GM19351 (cell line): ENCODE results near the gene YLPM1.

ENCODE experiments used
- ATAC-seq: cut with Tn5 transposase; IDR thresholded peaks from one replicate; pipeline ENCODE4 v1.9.1; 2021; ENCODE audit warnings: mild to moderate bottlenecking, moderate library complexity; ENCODE audit not compliant: unreplicated experiment

Gene YLPM1

DNA sequence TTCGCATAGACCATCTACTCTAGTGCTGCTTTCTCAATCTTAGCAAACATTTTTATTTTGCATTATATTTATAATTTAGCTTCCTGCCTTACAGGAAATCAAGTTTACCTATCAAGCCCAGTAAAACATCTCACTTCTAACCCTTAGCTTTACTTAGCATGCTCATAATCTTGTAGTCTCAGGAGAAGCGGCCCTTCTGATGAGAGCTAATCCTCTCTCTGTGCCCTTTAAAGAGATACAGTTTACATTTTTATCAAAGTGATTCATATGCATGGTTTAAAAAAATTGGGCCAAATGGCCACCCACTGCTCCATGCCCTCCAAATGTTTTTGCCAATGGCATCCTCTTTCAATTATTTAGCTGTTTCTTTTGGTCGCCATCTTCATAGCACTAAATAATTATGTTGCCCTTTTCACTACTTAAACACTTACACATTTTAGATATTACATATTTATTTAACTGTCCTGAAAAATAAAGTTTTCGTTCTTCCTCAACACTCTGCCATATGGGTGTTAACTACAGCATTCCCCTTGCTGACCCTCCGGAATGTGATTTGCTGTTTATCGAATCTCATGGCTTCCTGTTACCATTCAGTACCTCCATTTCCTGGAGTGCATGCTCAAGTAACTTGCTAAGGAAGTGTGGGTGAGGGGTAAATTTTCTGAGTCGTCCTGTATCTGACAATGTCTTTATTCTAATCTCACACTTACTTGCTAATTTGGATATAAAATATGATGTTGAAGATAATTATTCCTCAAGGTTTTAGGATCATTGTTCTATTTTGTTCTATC, 29.3 kb downstream of the YLPM1 start:
- ATAC-seq, result no peak

DNA sequence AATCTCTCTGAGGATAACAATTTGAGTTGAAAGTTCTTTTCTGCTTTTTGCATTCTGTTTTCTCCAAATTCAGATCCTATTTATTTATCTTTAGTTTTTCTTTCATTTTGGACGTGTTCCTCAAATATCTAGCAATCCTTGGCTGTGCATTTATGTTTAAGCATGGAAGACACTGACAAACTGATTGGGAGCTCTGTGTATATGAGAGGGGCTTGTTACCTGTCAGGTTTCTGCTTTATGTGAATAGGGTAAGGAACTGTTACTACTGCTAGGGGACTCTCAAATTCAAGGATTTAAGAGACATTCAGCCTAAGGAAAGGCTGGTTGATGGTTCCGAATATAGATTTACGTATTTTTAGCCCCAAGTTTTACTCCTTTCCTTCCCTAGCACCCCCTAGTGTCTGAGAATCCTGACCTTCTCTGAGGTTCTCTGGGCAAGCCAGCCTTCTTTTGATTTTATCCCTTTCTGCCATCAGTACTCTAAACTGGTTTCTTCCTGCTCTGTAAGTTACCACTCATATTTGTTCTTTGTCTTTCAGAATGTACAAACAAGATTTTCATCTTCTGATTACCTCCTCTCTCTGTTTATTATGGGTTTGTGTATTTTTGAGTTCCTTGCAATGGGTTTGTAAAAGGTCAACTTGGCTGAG, 30.5 kb downstream of the YLPM1 start:
- ATAC-seq, result no peak

DNA sequence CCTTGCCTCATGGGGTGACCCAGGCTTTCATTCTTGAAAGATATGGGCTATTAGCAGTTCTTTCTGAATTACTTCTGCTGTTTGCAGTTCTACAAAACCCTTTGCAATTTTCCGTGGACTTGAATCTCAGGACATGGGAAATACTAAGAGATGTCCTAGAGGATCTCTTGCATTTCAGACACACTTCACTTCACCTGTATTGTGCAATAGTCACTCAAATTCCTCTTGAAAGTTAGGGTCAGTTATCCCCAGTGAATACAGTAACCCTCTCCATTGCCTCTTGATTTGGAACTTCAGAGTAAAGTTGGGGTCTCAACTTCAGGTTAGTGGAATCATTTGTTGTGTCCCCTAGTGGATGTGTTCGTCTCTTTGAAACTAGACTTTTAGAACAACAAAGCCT, 31.8 kb downstream of the YLPM1 start:
- no peak for ATAC-seq

- no peak for ATAC-seq
Measured at GRCh38 chr14:74799765-74800164, 36.6 kb downstream of the YLPM1 start.

DNA sequence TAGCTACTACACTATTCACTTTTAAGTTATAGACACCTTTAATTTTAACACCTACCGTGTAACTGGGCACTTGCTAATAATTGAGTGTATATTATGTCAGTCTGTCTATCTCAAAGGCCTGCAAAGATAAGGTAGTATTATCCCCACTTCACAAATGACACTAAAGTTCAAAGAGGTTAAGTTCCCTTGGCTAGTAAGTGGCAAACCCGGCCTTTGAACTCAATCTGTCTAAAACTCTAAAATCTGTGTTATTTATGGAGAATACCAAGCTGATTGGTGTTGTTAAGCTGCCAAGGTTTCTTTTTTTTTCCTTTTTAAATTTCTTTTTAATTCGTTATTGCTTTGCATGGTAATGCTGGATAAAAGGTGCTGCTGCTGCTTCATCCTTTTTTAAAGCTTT, 37.7 kb downstream of the YLPM1 start:
- ATAC-seq, result no peak

DNA sequence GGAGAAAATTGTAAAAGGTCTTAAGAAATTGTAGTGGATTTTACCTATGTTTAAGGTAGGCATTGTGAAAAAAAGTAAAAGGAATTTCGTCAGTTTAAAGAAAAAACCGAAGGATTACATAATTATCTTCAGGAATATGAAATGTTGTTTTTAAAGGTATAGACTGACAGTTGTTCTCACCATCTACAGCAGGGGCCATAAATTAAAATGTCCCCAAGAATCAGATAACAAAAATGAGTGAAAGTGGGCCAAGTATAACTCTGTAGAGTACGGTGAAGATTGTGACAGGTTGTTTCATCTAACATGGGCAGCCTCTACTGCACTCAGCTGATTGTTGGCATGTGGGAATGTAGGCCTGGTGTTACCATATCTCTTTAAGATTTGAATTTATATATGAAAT, 38.3 kb downstream of the YLPM1 start:
- ATAC-seq, result no peak

GRCh38 chr14:74804219-74804825, 41.2 kb downstream of the YLPM1 start:
- ATAC-seq, result no peak

GRCh38 chr14:74807853-74808545, 44.9 kb downstream of the YLPM1 start:
- ATAC-seq, result no peak

DNA sequence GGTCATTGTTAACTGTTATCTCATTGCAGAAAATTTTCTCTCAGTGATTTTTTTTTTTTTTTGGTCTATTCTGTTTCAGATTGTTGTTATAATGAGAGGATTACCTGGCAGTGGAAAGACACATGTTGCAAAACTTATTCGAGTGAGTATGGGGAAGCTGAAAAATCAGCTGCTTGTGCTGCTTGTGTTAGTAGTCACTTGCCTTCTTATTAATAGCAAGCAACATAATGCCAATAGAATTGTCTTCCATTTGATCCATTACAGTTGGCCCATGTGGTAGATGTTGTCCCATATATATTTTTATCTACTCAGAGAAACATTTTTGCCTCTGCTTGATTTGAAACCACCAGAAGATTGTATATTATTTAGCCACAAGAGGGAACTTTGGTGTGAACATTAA, 53.0 kb downstream of the YLPM1 start:
- no peak for ATAC-seq

- ATAC-seq, result no peak
Measured at GRCh38 chr14:74820288-74820687, 57.2 kb downstream of the YLPM1 start.

- no peak for ATAC-seq
Measured at GRCh38 chr14:74821267-74821915, 58.3 kb downstream of the YLPM1 start.

- no peak for ATAC-seq
Measured at GRCh38 chr14:74824997-74825396, 61.9 kb downstream of the YLPM1 start.

GRCh38 chr14:74826574-74826973, 63.5 kb downstream of the YLPM1 start:
- no peak for ATAC-seq

- no peak for ATAC-seq
Measured at GRCh38 chr14:74829251-74829650, 66.1 kb downstream of the YLPM1 start.

DNA sequence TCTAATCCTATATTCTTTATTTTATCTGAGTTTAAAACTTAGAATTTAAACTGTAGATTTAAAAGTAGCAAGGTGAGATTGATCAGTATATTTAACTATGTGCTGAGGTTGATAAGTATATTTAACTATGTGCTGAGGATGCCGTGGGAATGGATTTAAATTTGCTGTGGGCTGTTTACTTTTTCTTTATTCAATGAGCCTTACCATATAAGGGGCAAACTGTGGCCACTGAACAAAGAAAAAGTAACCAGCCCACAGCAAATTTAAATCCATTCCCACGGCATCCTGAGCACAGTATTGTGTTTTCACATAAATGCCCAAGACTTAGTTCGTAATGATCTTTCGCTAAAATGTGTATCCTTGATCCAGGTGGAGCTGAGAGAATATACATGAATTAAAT, 69.7 kb downstream of the YLPM1 start:
- ATAC-seq, result no peak

DNA sequence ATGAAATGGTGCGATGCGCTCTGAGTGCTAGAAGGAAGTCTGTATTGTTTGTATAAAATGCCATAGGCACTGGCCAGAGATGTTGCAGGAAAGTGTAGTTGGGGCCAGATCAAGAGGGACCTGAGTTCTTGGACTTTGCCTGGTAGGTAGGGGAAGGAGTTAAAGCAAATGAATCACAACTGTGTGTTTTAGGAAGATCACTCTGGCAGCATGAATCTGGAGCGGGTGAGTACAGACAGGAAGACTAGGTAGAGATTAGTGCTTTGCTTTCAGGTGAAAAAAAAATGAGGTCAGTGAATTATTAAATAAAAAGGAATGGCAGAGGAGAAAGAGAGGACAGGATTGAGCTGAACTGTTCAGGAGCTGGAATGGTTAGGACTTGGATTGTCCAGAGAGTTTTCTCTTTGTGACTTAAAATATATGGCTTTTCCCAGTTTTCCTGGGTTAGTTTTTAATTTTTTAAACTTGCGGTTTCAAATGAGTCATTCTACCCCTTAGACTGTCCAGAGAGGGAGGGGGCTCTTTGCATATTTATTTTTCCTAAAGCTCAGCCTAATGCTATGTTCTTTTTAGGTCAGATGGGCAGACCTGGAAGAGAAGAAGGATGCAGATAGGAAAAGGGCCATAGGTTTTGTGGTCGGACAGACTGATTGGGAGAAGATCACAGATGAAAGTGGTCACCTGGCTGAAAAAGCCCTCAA, 71.7 kb downstream of the YLPM1 start:
- ATAC-seq, result no peak

GRCh38 chr14:74835645-74836250, 72.6 kb downstream of the YLPM1 start:
- ATAC-seq, result no peak

DNA sequence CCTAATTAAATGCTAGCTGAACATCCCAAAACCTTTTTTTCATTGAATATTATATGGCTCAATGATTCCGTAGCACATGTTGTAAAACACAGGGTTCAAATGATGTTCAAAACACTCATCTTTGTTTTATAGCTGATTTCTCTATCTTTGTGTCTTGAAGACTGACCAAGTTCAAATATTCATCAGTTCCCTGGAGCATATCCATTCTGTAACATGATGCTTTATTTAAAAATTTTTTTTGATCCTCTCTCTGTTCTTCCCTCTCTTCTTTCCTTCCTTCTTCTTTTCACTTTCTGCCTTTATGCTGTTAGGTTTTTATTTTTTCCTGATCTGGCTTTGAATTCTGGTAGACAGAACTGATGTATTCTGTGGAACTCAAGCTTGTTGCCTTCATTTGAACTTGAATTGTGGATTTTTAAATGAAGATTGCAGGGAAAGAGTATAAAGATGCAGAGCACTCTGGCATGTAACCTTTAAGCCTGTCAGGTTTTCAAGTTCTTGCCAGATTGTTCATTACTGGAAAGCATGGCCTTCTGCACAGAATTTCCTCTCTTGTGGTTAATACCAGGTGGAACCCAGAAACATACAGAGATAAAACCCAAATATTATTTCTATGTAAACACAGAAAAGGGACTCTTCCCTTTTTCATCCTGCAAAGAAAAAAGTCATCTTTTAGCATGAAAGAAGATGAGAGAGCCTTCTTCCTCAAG, 73.3 kb downstream of the YLPM1 start:
- ATAC-seq, result no peak

GRCh38 chr14:74838166-74838565, 75.0 kb downstream of the YLPM1 start:
- no peak for ATAC-seq
